Measurements from ENCODE around the gene MITF.

GRCh38 chr3:69967156-69967555, 227.9 kb downstream of the MITF start:
- no peak for TF ChIP-seq YY1 (IDR thresholded peaks at IDR 0.05)
- no peak for TF ChIP-seq CTCF (IDR thresholded peaks at IDR 0.05; ENCODE audit: low read depth, low read length, missing input control)
- TF ChIP-seq MAX (IDR thresholded peaks at IDR 0.05): no peak
- TF ChIP-seq TAF1 (conservative IDR thresholded peaks at IDR 0.05): no peak
